Lower leg skin (tissue), 4 donors: ENCODE data around the gene EPB41L4B. TPM values are rescaled to one million over a fixed set of nuclear protein-coding genes. Genes with fewer than 3 reads are reported as not detected.

Experiments
- DNase-seq, 2 donors: peaks; one replicate each; pipeline ENCODE4 v3.0.0-alpha.2; 2019; ENCODE audit warnings: low spot score in 2 of 2
- H3K4me3 ChIP-seq: fragments of 200-600 bp; sonication (generic); 2 replicates; pipeline ENCODE4 v1.5.1; 2017; ENCODE audit warnings: mild to moderate bottlenecking, low read depth; ENCODE audit not compliant: poor library complexity, severe bottlenecking
- POLR2A ChIP-seq, 2 donors: fragments of 450-650 bp; IDR thresholded peaks; one replicate each; pipeline ENCODE4 v1.6.1; 2016 to 2017; ENCODE audit warnings: antibody characterized with exemption in 2 of 2, mild to moderate bottlenecking in 1 of 2, moderate library complexity in 1 of 2
- WGBS, 2 donors: methylation state at CpG; one replicate each; pipeline ENCODE4 v1.1.5; 2018; 5-methylcytosine and 5-hydroxymethylcytosine counted together
- intact Hi-C: fragments of 100-400 bp; cut with DNase I; formaldehyde crosslinking; loops from one replicate; pipeline ENCODE4 v1.15.0; 2023; ENCODE audit warnings: low total_unique reads
- total RNA-seq, 4 donors: library from RNA; depleted of rRNA; stranded (reverse); fragments of >200 nt; gene quantifications; one replicate each; pipeline ENCODE4 v1.1.0, GENCODE V29; 2016
- TF ChIP-seq, protein P1 (sequence below), 3 donors: fragments of 450-650 bp; IDR thresholded peaks; one replicate each; pipeline ENCODE4 v1.5.1; 2016; ENCODE audit warnings: antibody characterized with exemption in 3 of 3, mild to moderate bottlenecking in 3 of 3, moderate library complexity in 2 of 3

Gene EPB41L4B
- total RNA-seq, 4 donors from 2014 or later, result 15.4 to 31.6 (median 21.6) TPM

DNA sequence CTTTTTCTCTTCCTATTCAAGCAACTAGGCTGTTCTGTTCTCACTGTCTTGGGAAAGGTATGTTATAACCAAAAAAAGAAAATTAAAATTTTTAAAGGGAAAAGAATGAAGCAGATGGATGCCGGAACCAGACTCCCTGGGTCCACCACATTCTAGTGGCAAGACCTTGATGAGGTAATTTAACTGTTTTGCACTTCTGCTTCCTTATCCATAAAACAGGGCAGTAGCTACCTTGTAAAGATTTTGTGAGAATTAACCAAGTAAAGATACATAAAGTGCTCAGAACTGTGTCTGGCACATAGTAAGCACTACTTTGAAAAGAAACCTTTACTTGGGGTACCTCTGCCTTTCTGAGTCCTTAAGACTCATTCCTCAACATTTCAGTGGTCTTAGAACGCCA, 17.0 kb downstream of the EPB41L4B start:
- TF ChIP-seq POLR2A (IDR thresholded peaks at IDR 0.05), result no peak
- TF ChIP-seq, protein P1, sequence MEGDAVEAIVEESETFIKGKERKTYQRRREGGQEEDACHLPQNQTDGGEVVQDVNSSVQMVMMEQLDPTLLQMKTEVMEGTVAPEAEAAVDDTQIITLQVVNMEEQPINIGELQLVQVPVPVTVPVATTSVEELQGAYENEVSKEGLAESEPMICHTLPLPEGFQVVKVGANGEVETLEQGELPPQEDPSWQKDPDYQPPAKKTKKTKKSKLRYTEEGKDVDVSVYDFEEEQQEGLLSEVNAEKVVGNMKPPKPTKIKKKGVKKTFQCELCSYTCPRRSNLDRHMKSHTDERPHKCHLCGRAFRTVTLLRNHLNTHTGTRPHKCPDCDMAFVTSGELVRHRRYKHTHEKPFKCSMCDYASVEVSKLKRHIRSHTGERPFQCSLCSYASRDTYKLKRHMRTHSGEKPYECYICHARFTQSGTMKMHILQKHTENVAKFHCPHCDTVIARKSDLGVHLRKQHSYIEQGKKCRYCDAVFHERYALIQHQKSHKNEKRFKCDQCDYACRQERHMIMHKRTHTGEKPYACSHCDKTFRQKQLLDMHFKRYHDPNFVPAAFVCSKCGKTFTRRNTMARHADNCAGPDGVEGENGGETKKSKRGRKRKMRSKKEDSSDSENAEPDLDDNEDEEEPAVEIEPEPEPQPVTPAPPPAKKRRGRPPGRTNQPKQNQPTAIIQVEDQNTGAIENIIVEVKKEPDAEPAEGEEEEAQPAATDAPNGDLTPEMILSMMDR (IDR thresholded peaks at IDR 0.05), result no peak
- H3K4me3 ChIP-seq, result no peak overlapping the region
- DNase-seq, result no peak
- intact Hi-C loops, result no loop called here
- WGBS, 2 donors, result 83 to 90% methylated on average over 2 of the region's 2 CpGs

DNA sequence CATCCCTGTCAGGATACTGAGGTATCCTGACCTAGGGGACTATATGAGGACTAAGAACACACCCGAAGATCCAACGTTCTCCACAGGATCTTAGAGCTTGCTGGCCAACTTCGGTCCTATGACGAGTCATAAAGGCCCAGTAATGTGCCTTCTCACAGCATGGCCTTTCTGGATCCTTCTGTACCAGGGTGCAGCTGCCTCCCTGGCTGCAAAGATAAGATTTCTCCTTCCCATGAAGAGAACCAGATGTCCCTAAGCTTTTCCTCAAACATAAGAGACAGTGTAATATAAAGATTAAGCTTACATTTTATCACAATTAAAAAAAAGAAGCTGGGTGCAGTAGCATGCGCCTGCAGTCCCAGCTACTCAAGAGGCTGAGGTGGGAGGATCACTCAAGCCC, 18.3 kb downstream of the EPB41L4B start:
- WGBS, 2 donors, result 87 to 89% methylated on average over 5 of the region's 5 CpGs
- intact Hi-C loops, result no loop called here

DNA sequence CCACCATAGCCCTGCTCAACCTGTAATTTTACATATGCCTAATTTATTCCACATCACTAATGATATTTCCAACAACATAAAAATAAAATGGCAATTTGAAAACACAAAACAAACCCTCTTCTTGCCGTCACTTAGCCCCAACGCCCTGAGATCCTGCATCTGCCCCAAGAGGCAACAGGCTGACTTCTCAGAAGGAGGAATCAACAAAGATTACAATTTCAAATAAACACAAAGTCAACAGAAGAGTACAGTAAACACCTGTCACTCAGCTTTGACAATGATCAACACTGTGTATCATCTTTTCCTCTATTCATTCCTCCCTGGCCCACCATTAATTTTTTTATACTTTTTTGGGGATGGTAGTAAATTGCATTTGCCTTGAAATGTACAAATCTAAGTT, 19.8 kb downstream of the EPB41L4B start:
- intact Hi-C loops, result no loop called here
- 84 to 86% methylated on average over 2 of the region's 2 CpGs for WGBS, 2 donors
- H3K4me3 ChIP-seq, result no peak overlapping the region
- DNase-seq, result no peak
- TF ChIP-seq POLR2A (IDR thresholded peaks at IDR 0.05), result no peak
- TF ChIP-seq, protein P1 (IDR thresholded peaks at IDR 0.05), result no peak

More for the DNA sequence above, 18.3 kb downstream of the EPB41L4B start:
- no peak overlapping the region for H3K4me3 ChIP-seq
- no peak for DNase-seq
- no peak for TF ChIP-seq POLR2A (IDR thresholded peaks at IDR 0.05)
- TF ChIP-seq, protein P1 (IDR thresholded peaks at IDR 0.05), result no peak

DNA sequence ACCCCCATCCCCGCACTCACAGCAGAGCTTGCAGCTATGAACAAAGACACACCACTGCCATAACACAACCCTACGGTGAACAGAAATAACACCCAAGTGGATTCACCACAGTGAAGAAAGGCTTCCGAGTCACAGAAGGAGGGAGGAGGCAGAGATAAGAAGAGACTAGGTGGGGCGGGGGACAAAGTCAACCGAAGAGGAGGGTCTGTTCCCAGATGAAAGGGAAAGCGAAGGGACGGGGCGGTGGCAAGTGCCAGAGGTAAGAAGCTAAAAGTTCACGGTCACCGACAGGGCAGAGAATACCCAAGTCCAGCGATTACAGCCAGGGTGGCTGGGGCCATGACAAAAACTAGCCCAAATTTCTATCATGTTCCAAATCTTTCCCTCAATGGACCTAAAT, 21.0 kb downstream of the EPB41L4B start:
- TF ChIP-seq, protein P1 (IDR thresholded peaks at IDR 0.05), result no peak
- TF ChIP-seq POLR2A (IDR thresholded peaks at IDR 0.05), result no peak
- 87 to 92% methylated on average over 11 of the region's 11 CpGs for WGBS, 2 donors
- H3K4me3 ChIP-seq, result no peak overlapping the region
- intact Hi-C loops, result no loop called here
- no peak for DNase-seq

DNA sequence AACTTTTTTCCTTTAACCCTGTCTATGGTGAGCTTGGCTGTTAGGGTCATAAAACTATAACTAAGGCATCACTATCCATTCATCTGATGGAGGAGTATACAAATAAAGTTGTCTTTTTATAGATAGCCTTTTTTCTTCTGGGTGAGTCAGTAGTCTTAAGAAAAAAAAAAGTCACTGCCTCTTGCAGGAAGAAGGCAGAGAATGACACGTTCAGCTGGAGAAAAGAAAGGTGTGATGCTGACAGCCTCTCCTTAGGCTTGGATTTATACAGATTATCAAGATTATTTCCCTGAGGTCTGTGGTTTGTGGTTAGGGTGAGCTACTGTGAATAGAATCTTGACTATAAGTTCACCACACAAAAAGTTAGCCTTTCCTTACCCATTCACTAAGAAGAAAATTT, 23.0 kb downstream of the EPB41L4B start:
- intact Hi-C loops, result no loop called here
- 9 to 16% methylated on average over 1 of the region's 1 CpG for WGBS, 2 donors
- no peak for DNase-seq
- TF ChIP-seq POLR2A (IDR thresholded peaks at IDR 0.05), result no peak
- TF ChIP-seq, protein P1 (IDR thresholded peaks at IDR 0.05), result no peak
- H3K4me3 ChIP-seq, result no peak overlapping the region
